G401.6 (cell line): ENCODE measurements around the gene GSTM4.
"Not testable (repeated sequence)": the region's sequence is repeated elsewhere in the genome, so short reads cannot be mapped to it uniquely, and the experiment has no call there.

Source experiments
- FAIRE-seq: peaks from 2 replicates; lab custom pipeline; 2012; peaks lifted over from hg19 to GRCh38; lab: Jason Lieb, UNC

The GSTM4 gene

DNA sequence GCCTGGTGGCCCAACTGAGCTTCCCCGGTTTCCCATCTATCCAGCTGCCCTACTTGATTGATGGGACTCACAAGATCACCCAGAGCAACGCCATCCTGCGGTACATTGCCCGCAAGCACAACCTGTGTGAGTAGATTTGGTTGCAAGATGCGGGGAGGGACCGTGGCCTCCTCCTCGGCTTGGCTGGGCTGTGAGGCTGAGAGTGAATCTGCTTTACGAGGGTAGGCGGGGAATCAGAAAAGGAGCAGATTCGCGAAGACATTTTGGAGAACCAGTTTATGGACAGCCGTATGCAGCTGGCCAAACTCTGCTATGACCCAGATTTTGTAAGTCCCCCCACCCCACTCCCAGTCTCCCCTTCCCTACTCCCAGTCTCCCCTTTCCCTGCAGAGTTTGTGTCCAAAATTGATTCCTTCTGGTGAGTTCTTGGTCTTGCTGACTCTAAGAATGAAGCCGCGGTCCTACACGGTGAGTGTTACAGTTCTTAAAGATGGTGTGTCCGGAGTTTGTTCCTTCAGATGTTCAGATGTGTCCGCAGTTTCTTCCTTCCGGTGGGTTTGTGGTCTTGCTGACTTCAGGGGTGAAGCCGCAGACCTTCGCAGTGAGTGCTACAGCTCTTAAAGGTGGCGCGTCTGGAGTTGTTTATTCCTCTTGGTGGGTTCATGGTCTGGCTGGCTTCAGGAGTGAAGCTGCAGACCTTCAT lies 13.5 kb downstream of the GSTM4 start:
- FAIRE-seq: no peak

DNA sequence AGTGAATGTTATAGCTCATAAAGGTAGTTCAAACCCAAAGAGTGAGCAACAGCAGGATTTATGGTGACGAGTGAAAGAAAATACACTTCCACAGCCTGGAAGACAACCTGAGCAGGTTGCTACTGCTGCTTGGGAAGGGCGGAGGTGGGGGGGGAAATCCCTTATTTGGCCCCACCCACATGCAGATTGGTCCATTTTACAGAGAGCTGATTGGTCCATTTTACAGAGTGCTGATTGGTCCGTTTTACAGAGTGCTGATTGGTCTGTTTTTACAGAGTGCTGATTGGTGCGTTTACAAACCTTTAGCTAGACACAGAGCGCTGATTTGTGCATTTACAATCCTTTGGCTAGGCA lies 14.0 kb downstream of the GSTM4 start:
- not testable (repeated sequence) for FAIRE-seq

DNA sequence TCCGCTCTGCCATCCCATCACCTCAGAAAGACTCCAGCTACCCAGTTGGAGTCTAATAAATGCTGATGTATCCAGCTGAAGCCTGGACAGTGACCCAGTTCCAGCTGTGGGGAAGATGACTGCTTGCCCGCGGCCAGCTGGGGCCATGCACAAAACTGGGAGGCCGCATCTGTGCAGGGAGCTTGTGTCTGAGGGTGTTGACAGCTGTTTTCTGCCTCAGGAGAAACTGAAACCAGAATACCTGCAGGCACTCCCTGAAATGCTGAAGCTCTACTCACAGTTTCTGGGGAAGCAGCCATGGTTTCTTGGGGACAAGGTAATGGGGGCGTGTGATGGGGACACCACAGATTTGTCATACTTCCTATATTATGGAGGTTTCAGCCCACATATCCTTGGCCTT lies 15.2 kb downstream of the GSTM4 start:
- no peak for FAIRE-seq

DNA sequence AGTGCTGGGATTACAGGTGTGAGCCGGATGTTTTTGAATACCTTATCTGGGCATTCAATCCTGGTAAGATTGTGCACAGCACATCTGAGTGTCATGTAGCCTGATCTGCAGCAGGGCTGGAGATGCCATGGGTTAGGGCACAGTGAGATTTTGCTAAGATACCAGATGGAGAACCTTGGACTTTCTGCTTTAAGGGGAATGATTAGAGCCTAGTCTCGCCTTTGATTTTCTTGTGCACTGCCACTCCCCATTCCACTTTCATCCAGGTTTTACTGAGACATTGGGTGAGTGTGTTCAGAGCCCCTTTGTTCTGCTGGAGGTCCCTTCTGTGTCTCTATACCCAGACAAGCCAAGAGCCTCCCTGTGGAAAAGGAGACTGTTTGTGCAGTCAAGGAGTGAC lies 18.0 kb downstream of the GSTM4 start:
- FAIRE-seq: not testable (repeated sequence)

DNA sequence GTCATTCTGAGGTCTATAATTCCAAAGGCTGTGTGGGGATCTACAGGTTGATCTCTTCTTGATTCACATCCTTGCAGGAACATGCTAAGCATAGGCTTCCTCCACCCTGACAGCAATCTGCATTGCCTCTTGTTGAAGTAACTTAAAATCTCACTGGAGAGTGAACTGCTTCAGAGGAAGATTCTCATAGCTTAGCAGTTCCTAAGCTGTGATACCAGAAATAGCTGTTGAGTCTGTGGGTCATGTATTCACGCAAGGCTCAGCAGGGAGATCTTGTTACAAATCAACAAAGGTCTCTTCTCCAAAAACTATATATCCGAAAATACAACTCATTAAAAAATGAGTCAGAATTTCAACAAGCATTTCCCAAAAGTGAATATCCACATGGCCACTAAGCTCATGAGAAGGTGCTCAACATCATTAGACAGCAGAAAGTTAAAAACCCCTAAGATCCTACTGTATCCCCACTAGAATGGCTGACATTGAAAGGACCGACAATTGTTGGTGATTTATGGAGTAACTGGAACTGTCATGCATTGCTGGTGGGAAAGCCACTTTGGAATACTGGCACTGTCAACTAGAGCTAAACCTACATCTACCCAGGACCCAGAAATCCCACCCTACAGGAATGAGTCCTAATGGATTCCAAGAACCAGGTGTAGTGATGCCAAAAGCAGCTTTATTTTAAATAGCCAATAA lies 20.9 kb downstream of the GSTM4 start:
- not testable (repeated sequence) for FAIRE-seq

DNA sequence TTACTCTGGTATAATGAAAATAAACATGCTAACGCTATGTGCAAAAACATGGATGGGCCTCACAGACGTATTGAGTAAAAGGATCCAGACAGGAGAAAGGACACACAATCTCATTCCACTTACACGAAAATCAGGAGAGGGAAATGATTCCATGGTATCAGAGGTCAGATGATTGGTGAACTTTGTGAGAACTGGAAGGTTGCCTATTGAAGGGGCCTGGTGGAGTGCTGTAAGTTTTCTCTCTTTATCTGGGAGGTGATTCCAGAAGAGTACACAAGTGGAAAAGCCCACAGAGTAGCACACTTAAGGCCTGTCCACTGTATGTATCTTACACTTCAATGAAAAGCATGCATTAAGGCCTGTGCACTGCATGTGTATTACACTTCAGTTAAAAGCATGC lies 21.6 kb downstream of the GSTM4 start:
- FAIRE-seq: no peak

DNA sequence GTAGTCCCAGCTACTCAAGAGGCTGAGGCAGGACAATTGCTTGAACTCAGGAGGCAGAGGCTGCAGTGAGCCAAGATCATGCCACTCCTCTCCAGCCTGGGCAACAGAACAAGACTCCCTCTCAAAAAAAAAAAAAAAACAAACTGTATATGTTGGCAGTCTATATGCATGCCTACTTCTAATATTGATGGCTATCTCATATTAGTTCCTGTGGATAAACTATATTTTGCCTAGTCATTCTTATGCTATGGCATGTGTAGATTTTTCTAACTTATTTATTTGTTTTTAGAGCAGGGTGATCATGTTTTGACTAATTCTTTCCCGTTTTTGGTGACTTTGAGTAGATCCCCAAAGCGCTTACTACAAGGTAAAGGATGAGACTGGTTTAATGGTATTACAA lies 22.7 kb downstream of the GSTM4 start:
- not testable (repeated sequence) for FAIRE-seq

DNA sequence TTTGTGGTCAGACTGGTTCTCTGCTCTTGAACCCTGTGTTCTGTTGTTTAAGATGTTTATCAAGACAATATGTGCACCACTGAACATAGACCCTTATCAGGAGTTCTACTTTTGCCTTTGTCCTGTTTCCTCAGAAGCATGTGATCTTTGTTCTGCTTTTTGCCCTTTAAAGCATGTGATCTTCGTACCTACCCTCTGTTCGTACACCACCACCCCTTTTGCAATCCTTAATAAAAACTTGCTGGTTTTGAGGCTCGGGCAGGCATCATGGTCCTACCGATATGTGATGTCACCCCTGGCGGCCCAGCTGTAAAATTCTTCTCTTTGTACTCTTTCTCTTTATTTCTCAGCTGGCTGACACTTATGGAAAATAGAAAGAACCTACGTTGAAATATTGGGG lies 28.9 kb downstream of the GSTM4 start:
- not testable (repeated sequence) for FAIRE-seq

DNA sequence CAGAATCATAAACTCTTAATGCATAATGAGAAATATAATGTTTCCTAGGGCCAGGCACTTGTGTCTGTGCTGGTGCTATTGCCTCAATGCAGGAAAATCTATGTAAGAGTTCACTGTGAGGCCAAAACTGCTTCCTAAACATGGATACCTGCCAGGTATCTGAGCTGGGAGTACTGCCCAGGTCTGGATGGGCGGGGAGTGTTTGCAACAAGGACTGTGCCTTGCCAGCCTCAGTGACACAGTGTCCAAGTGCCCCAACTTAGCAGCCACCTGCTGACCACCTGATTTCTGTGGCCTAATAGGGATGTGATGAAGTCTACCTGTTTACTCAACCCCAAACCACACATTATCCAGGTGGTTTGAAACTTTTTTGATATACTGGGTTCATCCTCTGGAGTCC lies 29.5 kb downstream of the GSTM4 start:
- not testable (repeated sequence) for FAIRE-seq

DNA sequence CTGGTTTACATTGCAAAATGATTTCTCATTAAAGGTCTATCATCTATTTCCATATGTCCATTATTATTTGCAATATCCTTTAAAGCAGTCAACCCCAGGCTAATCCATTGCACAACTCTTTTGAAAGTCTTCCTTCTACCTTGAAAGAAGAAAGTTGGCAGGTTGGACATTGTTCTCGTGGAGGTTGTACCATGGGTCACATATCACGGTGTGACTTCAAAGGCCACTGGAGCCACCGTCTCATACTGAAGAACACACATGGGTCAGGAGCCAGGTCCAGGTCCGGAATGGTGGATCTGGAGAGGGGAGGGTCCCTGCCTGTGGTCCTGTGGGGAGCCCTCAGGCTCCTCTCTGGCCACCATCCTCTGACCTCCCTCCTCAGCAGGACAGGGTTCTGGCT lies 30.0 kb downstream of the GSTM4 start:
- FAIRE-seq: not testable (repeated sequence)

DNA sequence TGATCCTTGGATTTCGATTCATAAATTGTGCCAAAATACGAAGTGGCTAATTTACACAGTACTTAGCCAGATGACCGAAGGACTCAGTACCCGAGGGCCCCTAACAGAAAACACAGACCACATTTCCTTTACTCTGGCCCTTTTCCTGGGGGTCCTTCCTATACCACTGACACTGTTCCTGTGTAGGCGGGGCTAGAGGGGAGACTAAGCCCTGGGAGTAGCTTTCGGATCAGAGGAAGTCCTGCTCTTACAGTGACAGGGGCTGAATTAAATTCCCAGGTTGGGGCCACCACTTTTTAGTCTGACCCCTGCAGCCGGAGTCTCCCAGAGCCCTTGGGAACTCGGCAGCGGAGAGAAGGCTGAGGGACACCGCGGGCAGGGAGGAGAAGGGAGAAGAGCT lies 31.2 kb downstream of the GSTM4 start:
- not testable (repeated sequence) for FAIRE-seq

DNA sequence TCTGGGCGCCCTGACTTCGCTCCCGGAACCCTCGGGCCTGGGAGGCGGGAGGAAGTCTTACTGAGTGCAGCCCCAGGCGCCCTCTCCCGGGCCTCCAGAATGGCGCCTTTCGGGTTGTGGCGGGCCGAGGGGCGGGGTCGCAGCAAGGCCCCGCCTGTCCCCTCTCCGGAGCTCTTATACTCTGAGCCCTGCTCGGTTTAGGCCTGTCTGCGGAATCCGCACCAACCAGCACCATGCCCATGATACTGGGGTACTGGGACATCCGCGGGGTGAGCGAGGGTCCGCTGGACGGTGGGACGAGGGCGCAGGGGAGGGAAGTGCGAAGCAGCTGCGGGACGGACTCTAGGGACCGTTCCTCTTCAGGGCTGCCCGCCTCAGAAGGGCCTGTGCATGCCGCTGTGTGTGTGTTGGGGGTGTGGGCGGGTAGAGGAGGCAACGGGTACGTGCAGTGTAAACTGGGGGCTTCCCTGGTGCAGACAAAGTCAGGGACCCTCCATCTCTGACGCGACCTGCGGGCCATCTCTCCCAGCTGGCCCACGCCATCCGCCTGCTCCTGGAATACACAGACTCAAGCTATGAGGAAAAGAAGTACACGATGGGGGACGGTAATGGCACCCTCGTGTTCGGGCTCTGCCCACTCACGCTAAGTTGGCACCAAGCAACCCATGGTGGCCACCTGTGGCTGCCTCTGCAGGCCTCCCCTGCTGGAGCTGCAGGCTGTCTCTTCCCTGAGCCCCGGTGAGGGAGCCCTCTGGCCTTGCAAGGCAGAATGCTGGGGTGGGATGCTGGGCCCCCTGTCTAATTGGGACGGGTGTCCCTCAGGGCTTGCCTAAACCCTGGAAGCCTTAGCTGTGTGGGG lies 32.0 kb downstream of the GSTM4 start, which contains the start of gene GSTM1:
TSS of gene GSTM1 (plus strand) at position 177 of the 859 bp plus-strand sequence. CDS start at position 234, 57 bp downstream.
- no peak for FAIRE-seq

DNA sequence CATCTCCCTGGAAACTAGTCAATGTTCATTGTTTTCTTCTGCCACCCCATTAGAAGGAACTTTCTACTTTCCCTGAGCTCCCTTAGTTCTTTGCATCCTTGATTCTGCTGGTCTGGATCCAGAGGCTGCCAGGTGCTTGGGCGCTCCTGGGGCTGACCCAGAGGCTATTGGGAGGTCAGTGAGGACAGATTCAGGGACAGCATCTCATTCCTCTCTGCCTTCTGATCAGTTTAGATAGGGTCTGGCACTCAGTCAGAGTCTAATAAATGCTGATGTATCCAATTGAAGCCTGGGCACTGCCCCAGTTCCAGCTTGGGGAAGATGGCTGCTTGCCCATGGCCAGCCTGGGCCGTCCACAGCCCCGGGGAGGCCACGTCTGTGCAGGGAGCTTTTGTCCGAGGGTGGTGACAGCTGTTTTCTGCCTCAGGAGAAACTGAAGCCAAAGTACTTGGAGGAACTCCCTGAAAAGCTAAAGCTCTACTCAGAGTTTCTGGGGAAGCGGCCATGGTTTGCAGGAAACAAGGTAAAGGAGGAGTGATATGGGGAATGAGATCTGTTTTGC lies 34.0 kb downstream of the GSTM4 start:
- FAIRE-seq: no peak

DNA sequence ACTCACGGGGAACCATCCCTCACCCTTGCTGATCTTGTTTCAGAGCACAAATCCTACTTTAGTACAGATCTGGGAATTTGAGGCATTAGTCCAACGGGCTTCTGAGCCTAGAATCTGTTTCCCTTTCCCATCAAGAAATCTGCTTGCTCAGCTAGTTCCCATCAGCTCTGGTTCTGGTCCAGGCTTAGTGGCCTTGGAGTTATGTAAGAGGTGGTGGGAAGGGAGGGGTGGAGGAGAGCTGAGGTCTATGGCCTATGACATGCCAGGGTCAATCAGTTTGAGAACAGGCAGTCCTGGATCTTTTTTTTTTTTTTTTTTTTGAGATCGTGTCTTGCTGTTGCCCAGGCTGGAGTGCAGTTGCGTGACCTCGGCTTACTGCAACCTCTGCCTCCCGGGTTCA lies 35.9 kb downstream of the GSTM4 start:
- no peak for FAIRE-seq

DNA sequence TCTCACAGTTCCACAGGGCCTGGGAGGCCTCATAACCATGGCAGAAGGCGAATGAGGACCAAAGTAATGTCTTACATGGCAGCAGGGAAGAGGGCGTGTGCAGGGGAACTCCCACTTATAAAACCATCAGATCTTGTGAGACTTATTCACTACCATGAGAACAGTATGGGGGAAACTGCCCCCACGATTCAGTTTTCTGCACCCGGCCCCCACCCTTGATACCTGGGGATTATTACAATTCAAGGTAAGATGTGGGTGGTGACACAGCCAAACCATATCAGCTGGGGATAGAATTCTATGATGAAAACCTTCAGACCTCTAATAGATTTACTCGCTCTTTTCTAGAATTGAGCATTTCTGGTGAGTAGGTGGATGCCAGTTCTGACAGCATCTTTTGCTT lies 38.5 kb downstream of the GSTM4 start:
- FAIRE-seq: not testable (repeated sequence)

DNA sequence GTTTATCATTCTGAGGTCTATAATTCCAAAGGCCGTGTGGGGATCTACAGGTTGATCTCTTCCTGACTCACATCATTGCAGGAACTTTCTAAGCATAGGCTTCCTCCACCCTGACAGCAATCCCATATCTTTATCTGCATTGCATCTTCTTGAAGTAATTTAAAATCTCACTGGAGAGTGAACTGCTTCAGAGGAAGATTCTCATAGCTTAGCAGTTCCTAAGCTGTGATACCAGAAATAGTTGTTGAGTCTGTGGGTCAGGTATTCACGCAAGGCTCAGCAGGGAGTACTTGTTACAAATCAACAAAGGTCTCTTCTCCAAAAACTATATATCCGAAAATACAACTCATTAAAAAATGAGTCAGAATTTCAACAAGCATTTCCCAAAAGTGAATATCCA lies 39.2 kb downstream of the GSTM4 start:
- FAIRE-seq: not testable (repeated sequence)

DNA sequence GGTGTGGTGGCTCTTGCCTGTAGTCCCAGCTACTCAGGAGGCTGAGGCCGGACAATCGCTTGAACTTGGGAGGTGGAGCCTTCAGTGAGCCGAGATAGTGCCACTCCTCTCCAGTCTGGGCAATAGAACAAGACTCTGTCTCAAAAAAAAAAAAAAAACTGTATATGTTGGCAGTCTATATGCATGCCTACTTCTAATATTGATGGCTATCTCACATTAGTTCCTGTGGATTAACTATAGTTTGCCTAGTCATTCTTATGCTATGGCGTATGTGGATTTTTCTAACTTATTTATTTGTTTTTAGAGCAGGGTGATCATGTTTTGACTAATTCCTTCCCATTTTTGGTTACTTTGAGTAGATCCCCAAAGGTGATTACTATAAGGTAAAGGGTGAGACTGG lies 41.2 kb downstream of the GSTM4 start:
- FAIRE-seq: no peak

DNA sequence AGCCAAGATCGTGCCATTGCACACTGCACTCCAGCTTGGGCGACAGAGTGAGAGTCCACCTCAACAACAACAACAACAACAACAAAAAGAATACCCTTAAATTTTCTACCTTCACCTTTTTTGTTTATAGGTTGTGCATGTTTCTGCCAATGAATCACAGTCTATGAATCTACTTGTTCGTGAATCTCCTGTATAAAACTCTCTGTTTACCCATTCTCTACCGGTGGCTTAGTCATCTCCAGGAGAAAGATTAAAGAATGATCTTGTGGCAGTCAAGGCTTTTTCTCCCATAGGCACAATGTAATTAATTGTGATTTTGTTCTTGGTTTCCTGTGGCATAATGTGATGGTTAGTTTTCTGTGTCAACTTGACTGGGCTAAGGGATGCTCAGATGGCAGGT lies 42.0 kb downstream of the GSTM4 start:
- FAIRE-seq: not testable (repeated sequence)

DNA sequence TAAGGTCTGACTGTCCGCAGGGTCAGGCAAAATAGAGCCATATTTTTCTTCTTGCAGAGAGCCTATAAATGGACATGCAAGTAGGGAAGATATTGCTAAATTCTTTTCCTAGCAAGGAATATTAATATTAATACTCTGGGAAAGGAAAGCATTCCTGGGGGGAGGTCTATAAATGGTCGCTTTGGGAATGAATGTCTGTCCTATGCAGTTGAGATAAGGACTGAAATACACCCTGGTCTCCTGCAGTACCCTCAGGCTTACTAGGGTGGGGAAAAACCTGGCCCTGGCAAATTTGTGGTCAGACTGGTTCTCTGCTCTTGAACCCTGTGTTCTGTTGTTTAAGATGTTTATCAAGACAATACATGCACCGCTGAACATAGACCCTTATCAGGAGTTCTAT lies 47.0 kb downstream of the GSTM4 start:
- not testable (repeated sequence) for FAIRE-seq

DNA sequence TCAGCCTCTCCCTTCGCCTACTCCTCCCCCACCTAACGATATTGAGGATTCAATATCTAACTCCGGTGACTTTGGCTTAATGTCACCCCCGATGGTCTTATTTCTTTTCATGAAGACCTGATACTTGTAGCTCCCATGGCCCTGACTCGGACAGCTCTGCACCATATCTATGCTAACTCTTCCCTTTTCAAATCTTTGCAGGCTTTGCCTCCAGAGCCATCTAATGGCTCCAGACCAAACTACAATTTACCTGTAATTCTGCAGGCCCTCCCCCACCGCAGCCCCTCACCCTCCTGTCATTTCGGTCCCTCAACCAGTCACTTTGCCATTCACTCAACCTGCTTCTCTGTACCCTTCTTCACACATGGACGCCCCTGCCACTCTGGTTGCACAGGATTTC lies 48.3 kb downstream of the GSTM4 start:
- FAIRE-seq: no peak

DNA sequence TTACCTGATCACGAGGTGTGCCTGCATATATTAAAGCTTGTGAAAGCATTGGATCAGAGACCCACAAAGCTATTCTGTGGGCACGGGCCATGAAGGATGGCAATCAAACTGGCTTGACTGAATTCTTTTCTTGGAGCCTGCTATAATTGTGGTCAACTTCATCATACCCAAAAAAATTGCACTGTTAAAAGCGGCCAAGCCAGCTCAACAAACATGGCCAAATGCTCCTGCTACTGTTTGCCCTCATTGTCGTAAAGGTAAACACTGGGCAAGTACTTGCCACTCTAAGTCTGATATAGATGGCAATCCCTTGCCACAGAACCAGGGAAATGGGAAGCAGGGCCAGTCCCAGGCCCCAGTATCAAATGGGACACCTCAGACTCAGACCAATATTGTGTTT lies 49.5 kb downstream of the GSTM4 start:
- FAIRE-seq: no peak

DNA sequence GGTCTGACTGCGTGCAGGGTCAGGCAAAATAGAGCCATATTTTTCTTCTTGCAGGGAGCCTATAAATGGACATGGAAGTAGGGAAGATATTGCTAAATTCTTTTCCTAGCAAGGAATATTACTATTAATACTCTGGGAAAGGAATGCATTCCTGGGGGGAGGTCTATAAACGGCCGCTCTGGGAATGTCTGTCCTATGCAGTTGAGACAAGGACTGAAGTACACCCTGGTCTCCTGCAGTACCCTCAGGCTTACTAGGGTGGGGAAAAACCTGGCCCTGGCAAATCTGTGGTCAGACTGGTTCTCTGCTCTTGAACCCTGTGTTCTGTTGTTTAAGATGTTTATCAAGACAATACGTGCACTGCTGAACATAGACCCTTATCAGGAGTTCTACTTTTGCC lies 53.0 kb downstream of the GSTM4 start:
- FAIRE-seq: not testable (repeated sequence)

DNA sequence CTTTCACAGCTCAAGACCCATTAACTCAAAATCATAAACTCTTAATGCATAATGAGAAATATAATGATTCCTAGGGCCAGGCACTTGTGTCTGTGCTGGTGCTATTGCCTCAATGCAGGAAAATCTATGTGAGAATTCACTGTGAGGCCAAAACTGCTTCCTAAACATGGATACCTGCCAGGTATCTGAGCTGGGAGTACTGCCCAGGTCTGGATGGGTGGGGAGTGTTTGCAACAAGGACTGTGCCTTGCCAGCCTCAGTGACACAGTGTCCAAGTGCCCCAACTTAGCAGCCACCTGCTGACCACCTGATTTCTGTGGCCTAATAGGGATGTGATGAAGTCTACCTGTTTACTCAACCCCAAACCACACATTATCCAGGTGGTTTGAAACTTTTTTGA lies 53.9 kb downstream of the GSTM4 start:
- not testable (repeated sequence) for FAIRE-seq
